RWPE1 (cell line): Measurements from ENCODE around the gene GGN.
A peak's percentile ranks its signal among the peaks of the same experiment; 100 is the strongest.

Experiments used
- CTCF ChIA-PET: fragments of 350-600 bp; sonication (Branson Sonifier 250); formaldehyde crosslinking; extraction: SDS; loops from one replicate; lab custom pipeline; 2021; lab: Yijun Ruan, JAX
- POLR2A ChIA-PET: fragments of 400-600 bp; formaldehyde crosslinking; extraction: SDS; loops from one replicate; lab custom pipeline; 2020; ENCODE audit warnings: antibody characterized with exemption; ENCODE audit not compliant: low non-redundant PET; lab: Yijun Ruan, JAX
- DNase-seq: peaks from one replicate; pipeline ENCODE4 v3.0.0; 2012; ENCODE audit warnings: low spot score
- H3K27ac ChIP-seq: fragments of 450-650 bp; 2 replicates; pipeline ENCODE4 v1.5.1; 2017
- CTCF ChIP-seq: fragments of 450-650 bp; conservative IDR thresholded peaks from 2 replicates; pipeline ENCODE4 v1.5.1; 2017; ENCODE audit warnings: low read depth, mild to moderate bottlenecking

Gene GGN

GRCh38 chr19:38377052-38377451 is 10.8 kb downstream of the GGN start:
- DNase-seq: no peak
- no peak overlapping the region for H3K27ac ChIP-seq
- ChIA-PET CTCF (interaction anchor here (0.5 kb wide), 1 partner anchor 42 kb away, joined by 3 read pairs; no protein-coding TSS in a partner anchor), POLR2A (no interaction called here)
- no peak for TF ChIP-seq CTCF

GRCh38 chr19:38376576-38376975 is 11.3 kb downstream of the GGN start:
- no peak for TF ChIP-seq CTCF
- no peak for DNase-seq
- ChIA-PET POLR2A (interaction anchor here (0.5 kb wide), 1 partner anchor 121 kb away, joined by 3 read pairs; no protein-coding TSS in a partner anchor), CTCF (interaction anchor here (0.6 kb wide), 1 partner anchor 393 kb away, joined by 3 read pairs; no protein-coding TSS in a partner anchor)
- H3K27ac ChIP-seq: peak overlapping the region; percentile 88

GRCh38 chr19:38375748-38376147 is 12.1 kb downstream of the GGN start:
- DNase-seq: no peak
- TF ChIP-seq CTCF: no peak
- CTCF ChIA-PET: no interaction called here
- POLR2A ChIA-PET: interaction anchor here (1.9 kb wide), 1 partner anchor 12 kb away, joined by 14 read pairs; the partner anchor contains the start of gene GGN
- peak overlapping the region; percentile 88 for H3K27ac ChIP-seq

GRCh38 chr19:38375098-38375493 is 12.7 kb downstream of the GGN start:
- no peak for TF ChIP-seq CTCF
- peak overlapping the region; percentile 88 for H3K27ac ChIP-seq
- no peak for DNase-seq
- POLR2A ChIA-PET: interaction anchor here (1.9 kb wide), 1 partner anchor 13 kb away, joined by 14 read pairs; the partner anchor contains the start of gene GGN
- CTCF ChIA-PET: interaction anchor here (0.7 kb wide), 1 partner anchor 116 kb away, joined by 4 read pairs; no protein-coding TSS in a partner anchor

- TF ChIP-seq CTCF: no peak
- ChIA-PET POLR2A (interaction anchor here (0.6 to 1.9 kb wide), 3 partner anchors 13 to 86 kb away, joined by 3 to 14 read pairs (median 3); partner anchors contain the start of gene GGN), CTCF (interaction anchor here (0.7 kb wide), 1 partner anchor 116 kb away, joined by 4 read pairs; no protein-coding TSS in a partner anchor)
- DNase-seq: peak; percentile 97
- H3K27ac ChIP-seq: peak within 1 kb of the TSS; percentile 88
Observed at GRCh38 chr19:38374332-38375097, 13.3 kb downstream of the GGN start, which contains the start of gene PSMD8. Gene PSMD8, plus strand, starts transcription at chr19:38374571. Its CDS starts 31 bp downstream, at chr19:38374602.

- ChIA-PET POLR2A (no interaction called here), CTCF (no interaction called here)
- DNase-seq: no peak
- TF ChIP-seq CTCF: no peak
- peak overlapping the region; percentile 88 for H3K27ac ChIP-seq
Observed at GRCh38 chr19:38373907-38374331, 13.9 kb downstream of the GGN start.
